Activated T-helper 1 cell treated with Interleukin-2 at 50 U/mL for 16 hours (primary cell): ENCODE results near the gene PYGB.

Experiments
- DNase-seq: peaks from one replicate; pipeline ENCODE4 v3.0.0-alpha.2; 2020; ENCODE audit warnings: low read depth

The PYGB gene

GRCh38 chr20:25338112-25339023 lies 90.5 kb downstream of the PYGB start:
- DNase-seq = no peak

- DNase-seq = no peak
These were observed 91.7 kb downstream of the PYGB start for GRCh38 chr20:25339608-25340007.

GRCh38 chr20:25340380-25340779 lies 92.5 kb downstream of the PYGB start:
- DNase-seq = no peak

GRCh38 chr20:25341716-25342680 lies 94.1 kb downstream of the PYGB start:
- no peak for DNase-seq

GRCh38 chr20:25344634-25345033 lies 96.7 kb downstream of the PYGB start:
- DNase-seq = no peak

GRCh38 chr20:25345721-25346120 lies 97.8 kb downstream of the PYGB start:
- no peak for DNase-seq

GRCh38 chr20:25346349-25346748 lies 98.5 kb downstream of the PYGB start:
- DNase-seq = no peak
